Activated CD4-positive, alpha-beta T cell treated with anti-CD3 and anti-CD28 coated beads, Interleukin-2, amount 10 ng/mL, durations not matched to agents 24 days and 14 days (primary cell): ENCODE measurements around the gene ARHGAP6. TPM values are rescaled to one million over a fixed set of nuclear protein-coding genes. Genes with fewer than 3 reads are reported as not detected.
A peak's percentile ranks its signal among the peaks of the same experiment; 100 is the strongest.
"Not testable (repeated sequence)": the region's sequence is repeated elsewhere in the genome, so short reads cannot be mapped to it uniquely, and the experiment has no call there.

Source experiments
- DNase-seq: peaks from one replicate; pipeline ENCODE4 v3.0.0; 2022
- H3K27ac Mint-ChIP-seq: one replicate; pipeline ENCODE4 v1.8.0; 2022; ENCODE audit warnings: mild to moderate bottlenecking, mixed read lengths
- H3K27me3 Mint-ChIP-seq: one replicate; pipeline ENCODE4 v1.8.0; 2022; ENCODE audit warnings: mixed read lengths
- H3K36me3 Mint-ChIP-seq: one replicate; pipeline ENCODE4 v1.8.0; 2022; ENCODE audit warnings: low read depth, mild to moderate bottlenecking, mixed read lengths
- H3K4me1 Mint-ChIP-seq: one replicate; pipeline ENCODE4 v1.8.0; 2021; ENCODE audit warnings: mixed read lengths
- H3K4me3 Mint-ChIP-seq: one replicate; pipeline ENCODE4 v1.8.0; 2022; ENCODE audit warnings: mild to moderate bottlenecking, moderate library complexity, mixed read lengths
- H3K9me3 Mint-ChIP-seq: one replicate; pipeline ENCODE4 v1.8.0; 2021; ENCODE audit warnings: mixed read lengths
- intact Hi-C: fragments of 100-400 bp; cut with micrococcal nuclease; formaldehyde crosslinking; loops from one replicate; pipeline ENCODE4 v1.15.1; 2023
- total RNA-seq: library from RNA; stranded (reverse); gene quantifications from 2 replicates; pipeline ENCODE4 v1.2.3, GENCODE V29; 2022

The ARHGAP6 gene
- total RNA-seq, 1 donor from 2014 or later: not detected

GRCh38 chrX:11626351-11626750, 39.4 kb downstream of the ARHGAP6 start:
- peaks cover 3% of the 10 kb centered on the region for H3K27me3 Mint-ChIP-seq

GRCh38 chrX:11619441-11619840, 46.3 kb downstream of the ARHGAP6 start:
- no peaks in the 10 kb centered on the region for H3K36me3 Mint-ChIP-seq
- no peak overlapping the region for H3K4me3 Mint-ChIP-seq
- DNase-seq: no peak
- H3K9me3 Mint-ChIP-seq: no peaks in the 10 kb centered on the region
- intact Hi-C loops: no loop called here
- H3K27me3 Mint-ChIP-seq: peaks cover 5% of the 10 kb centered on the region
- H3K4me1 Mint-ChIP-seq: no peaks in the 10 kb centered on the region
- no peak overlapping the region for H3K27ac Mint-ChIP-seq

More at GRCh38 chrX:11626351-11626750, 39.4 kb downstream of the ARHGAP6 start:
- no peak for DNase-seq
- intact Hi-C loops: no loop called here
- H3K9me3 Mint-ChIP-seq: no peaks in the 10 kb centered on the region
- H3K4me3 Mint-ChIP-seq: no peak overlapping the region
- H3K4me1 Mint-ChIP-seq: no peaks in the 10 kb centered on the region
- H3K27ac Mint-ChIP-seq: no peak overlapping the region
- no peaks in the 10 kb centered on the region for H3K36me3 Mint-ChIP-seq

- H3K4me1 Mint-ChIP-seq, H3K27me3 Mint-ChIP-seq, H3K36me3 Mint-ChIP-seq, intact Hi-C loops, H3K27ac Mint-ChIP-seq, DNase-seq, H3K4me3 Mint-ChIP-seq, H3K9me3 Mint-ChIP-seq: not testable (repeated sequence)
These were observed 51.5 kb downstream of the ARHGAP6 start for GRCh38 chrX:11614253-11614652.

DNA sequence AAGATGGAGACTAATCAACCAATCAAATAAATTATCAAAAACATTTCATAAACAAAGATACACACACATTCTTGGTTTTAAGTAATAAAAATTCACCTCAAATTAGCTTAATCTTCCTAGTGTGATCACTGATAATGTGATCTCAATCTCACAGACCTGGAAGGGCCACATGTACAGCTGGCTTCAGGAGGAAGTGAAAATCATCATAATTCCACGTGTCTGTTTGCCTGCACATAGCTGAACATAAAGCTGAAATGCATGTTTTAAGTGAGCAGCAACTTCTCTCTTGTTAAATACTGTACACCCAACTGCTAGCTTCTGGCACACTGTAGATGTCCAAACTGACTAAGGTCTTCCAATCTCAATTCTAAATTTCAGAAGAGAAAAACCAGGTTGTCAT, 53.8 kb downstream of the ARHGAP6 start:
- no peaks in the 10 kb centered on the region for H3K9me3 Mint-ChIP-seq
- no peaks in the 10 kb centered on the region for H3K36me3 Mint-ChIP-seq
- no peak overlapping the region for H3K4me3 Mint-ChIP-seq

GRCh38 chrX:11611161-11611560, 54.6 kb downstream of the ARHGAP6 start:
- Mint-ChIP-seq H3K36me3 (no peaks in the 10 kb centered on the region), H3K27ac (no peak overlapping the region), H3K4me3 (no peak overlapping the region), H3K4me1 (no peaks in the 10 kb centered on the region), H3K9me3 (no peaks in the 10 kb centered on the region), H3K27me3 (peaks cover 2% of the 10 kb centered on the region)
- DNase-seq: no peak
- intact Hi-C loops: no loop called here

More for the DNA sequence above, 53.8 kb downstream of the ARHGAP6 start:
- peaks cover 2% of the 10 kb centered on the region for H3K27me3 Mint-ChIP-seq
- no peak overlapping the region for H3K27ac Mint-ChIP-seq
- H3K4me1 Mint-ChIP-seq: no peaks in the 10 kb centered on the region
- intact Hi-C loops: no loop called here
- DNase-seq: no peak

DNA sequence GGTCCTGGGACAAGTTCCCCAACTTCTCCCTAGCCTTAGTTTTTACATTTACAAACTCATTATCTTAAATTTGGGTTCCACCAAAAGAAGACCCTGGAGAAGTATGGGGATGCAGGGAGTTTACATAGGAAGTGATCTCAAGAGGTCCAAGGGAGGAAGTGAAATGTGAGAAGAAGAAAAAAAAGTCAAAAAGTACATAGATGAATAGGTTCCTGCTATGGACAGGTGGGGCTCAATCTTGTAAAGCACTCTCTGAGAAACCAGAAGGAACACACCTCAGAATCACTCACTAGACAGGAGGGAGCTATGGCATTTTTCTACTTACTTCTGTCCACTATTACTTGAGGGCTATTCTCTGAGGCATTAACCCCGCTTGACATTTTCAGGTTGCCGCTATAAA, 56.6 kb downstream of the ARHGAP6 start:
- peaks cover 2% of the 10 kb centered on the region for H3K27me3 Mint-ChIP-seq
- DNase-seq: no peak
- no peak overlapping the region for H3K27ac Mint-ChIP-seq
- H3K36me3 Mint-ChIP-seq: no peaks in the 10 kb centered on the region
- no peaks in the 10 kb centered on the region for H3K9me3 Mint-ChIP-seq
- no peak overlapping the region for H3K4me3 Mint-ChIP-seq
- intact Hi-C loops: no loop called here
- no peaks in the 10 kb centered on the region for H3K4me1 Mint-ChIP-seq

DNA sequence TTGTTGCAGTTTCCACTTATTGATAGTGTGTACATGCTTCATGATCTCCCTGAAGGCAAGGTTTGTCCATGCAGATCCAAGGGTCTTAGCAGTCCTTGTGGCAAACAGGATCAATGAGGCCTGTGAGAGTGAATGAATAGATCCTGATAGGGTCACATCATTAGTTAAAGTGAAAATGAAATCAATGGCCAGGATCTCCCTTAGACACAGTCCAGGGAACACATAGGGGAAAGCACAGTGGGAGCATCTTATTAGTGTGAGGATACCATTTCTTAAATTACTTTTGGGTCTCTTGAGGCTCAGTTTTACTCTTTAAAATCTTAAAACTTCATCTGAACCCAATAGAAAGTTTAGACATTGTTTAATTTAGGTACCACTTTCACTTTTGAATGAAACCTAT, 59.3 kb downstream of the ARHGAP6 start:
- no peak overlapping the region for H3K4me3 Mint-ChIP-seq
- H3K27ac Mint-ChIP-seq: no peak overlapping the region
- DNase-seq: no peak
- H3K27me3 Mint-ChIP-seq: no peaks in the 10 kb centered on the region
- no peaks in the 10 kb centered on the region for H3K4me1 Mint-ChIP-seq
- no peaks in the 10 kb centered on the region for H3K36me3 Mint-ChIP-seq
- intact Hi-C loops: no loop called here
- no peaks in the 10 kb centered on the region for H3K9me3 Mint-ChIP-seq

GRCh38 chrX:11600578-11600977, 65.1 kb downstream of the ARHGAP6 start:
- Mint-ChIP-seq H3K27ac (no peak overlapping the region), H3K9me3 (no peaks in the 10 kb centered on the region), H3K36me3 (no peaks in the 10 kb centered on the region), H3K4me3 (no peak overlapping the region), H3K27me3 (peaks cover 9% of the 10 kb centered on the region), H3K4me1 (no peaks in the 10 kb centered on the region)
- intact Hi-C loops: no loop called here
- DNase-seq: no peak

- H3K36me3 Mint-ChIP-seq: no peaks in the 10 kb centered on the region
- H3K4me1 Mint-ChIP-seq: no peaks in the 10 kb centered on the region
- no peak overlapping the region for H3K4me3 Mint-ChIP-seq
- intact Hi-C loops: no loop called here
- no peaks in the 10 kb centered on the region for H3K9me3 Mint-ChIP-seq
- DNase-seq: no peak
- H3K27me3 Mint-ChIP-seq: peaks cover 9% of the 10 kb centered on the region
- no peak overlapping the region for H3K27ac Mint-ChIP-seq
These were observed 68.2 kb downstream of the ARHGAP6 start for GRCh38 chrX:11597479-11597878.

GRCh38 chrX:11591723-11592346, 73.9 kb downstream of the ARHGAP6 start:
- Mint-ChIP-seq H3K27ac (peak overlapping the region; percentile 84), H3K27me3 (peaks cover 1% of the 10 kb centered on the region), H3K4me3 (peak overlapping the region; percentile 45), H3K4me1 (peaks cover 6% of the 10 kb centered on the region), H3K9me3 (no peaks in the 10 kb centered on the region), H3K36me3 (no peaks in the 10 kb centered on the region)
- intact Hi-C loops: no loop called here
- DNase-seq: peak; percentile 52

GRCh38 chrX:11589641-11590040, 76.1 kb downstream of the ARHGAP6 start:
- Mint-ChIP-seq H3K27ac (no peak overlapping the region), H3K9me3 (no peaks in the 10 kb centered on the region), H3K4me1 (peaks cover 6% of the 10 kb centered on the region), H3K36me3 (no peaks in the 10 kb centered on the region), H3K4me3 (no peak overlapping the region), H3K27me3 (peaks cover 1% of the 10 kb centered on the region)
- intact Hi-C loops: no loop called here
- DNase-seq: no peak

DNA sequence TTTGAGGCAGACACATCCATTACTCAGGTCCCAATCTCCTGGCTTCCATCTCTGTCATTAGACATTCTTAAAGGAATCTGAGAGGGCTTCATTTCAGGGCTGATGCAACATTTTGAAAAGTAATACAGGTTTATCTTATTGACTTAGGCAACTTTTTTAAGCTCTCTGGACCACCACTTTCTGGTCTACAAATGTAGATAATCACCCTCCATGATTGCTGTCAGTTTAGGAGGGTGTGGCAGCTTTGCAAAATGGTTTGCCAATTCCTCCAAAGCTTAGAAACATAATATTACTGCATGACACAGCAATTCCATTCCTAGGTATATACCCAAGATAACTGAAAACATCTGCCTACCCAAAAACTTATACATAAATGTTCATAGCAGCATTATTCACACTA, 77.6 kb downstream of the ARHGAP6 start:
- H3K36me3 Mint-ChIP-seq: no peaks in the 10 kb centered on the region
- DNase-seq: no peak
- intact Hi-C loops: no loop called here
- no peak overlapping the region for H3K4me3 Mint-ChIP-seq
- H3K27me3 Mint-ChIP-seq: peaks cover 1% of the 10 kb centered on the region
- no peaks in the 10 kb centered on the region for H3K9me3 Mint-ChIP-seq
- H3K27ac Mint-ChIP-seq: no peak overlapping the region
- H3K4me1 Mint-ChIP-seq: peaks cover 6% of the 10 kb centered on the region

GRCh38 chrX:11585174-11585573, 80.5 kb downstream of the ARHGAP6 start:
- no peaks in the 10 kb centered on the region for H3K9me3 Mint-ChIP-seq
- intact Hi-C loops: no loop called here
- H3K4me1 Mint-ChIP-seq: no peaks in the 10 kb centered on the region
- H3K27ac Mint-ChIP-seq: no peak overlapping the region
- no peaks in the 10 kb centered on the region for H3K36me3 Mint-ChIP-seq
- no peak overlapping the region for H3K4me3 Mint-ChIP-seq
- H3K27me3 Mint-ChIP-seq: peaks cover 1% of the 10 kb centered on the region
- no peak for DNase-seq

DNA sequence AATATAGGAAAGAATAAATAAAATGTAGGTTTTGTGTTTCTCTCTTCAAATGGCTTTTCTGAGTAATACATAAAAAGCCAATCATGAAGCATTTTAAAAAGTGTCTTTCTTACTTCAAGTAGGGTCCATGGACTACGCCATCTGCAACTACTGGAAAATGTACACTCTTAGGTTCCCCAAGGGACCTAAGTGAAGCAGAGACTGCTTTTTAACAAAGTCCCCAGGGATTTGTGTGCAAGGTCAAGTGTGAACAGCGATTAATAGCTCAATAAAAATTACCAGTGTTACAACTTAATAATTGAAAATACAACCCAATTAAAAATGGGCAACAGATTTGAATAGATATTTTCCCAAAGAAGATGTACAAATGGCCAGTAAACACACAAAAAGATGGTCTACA, 84.9 kb downstream of the ARHGAP6 start:
- no peak overlapping the region for H3K27ac Mint-ChIP-seq
- intact Hi-C loops: no loop called here
- H3K4me3 Mint-ChIP-seq: no peak overlapping the region

More for the DNA sequence above, 84.9 kb downstream of the ARHGAP6 start:
- no peak for DNase-seq
- Mint-ChIP-seq H3K27me3 (no peaks in the 10 kb centered on the region), H3K4me1 (no peaks in the 10 kb centered on the region), H3K9me3 (no peaks in the 10 kb centered on the region), H3K36me3 (no peaks in the 10 kb centered on the region)
